ENCODE measurements around the gene NFIB. TPM values are rescaled to one million over a fixed set of nuclear protein-coding genes. Genes with fewer than 3 reads are reported as not detected.

Gene NFIB
- total and polyA plus RNA-seq, 2 donors (not counting 3 experiments of a cell fraction or from before 2014, with no cell fraction given): 26.4 to 174 TPM

- ChIA-PET CTCF (interaction anchor here (0.8 kb wide), 1 partner anchor 18 kb away, joined by 4 read pairs; no protein-coding TSS in a partner anchor), POLR2A (no interaction called here)
- no peak for FAIRE-seq
- Histone ChIP-seq H3K4me3 (replicated peaks in 1 of 3; ENCODE audit: insufficient read depth in 1 of 3, low read depth in 1 of 3, low read length in 3 of 3) (no peak overlapping the region), H3K4me2 (ENCODE audit: insufficient read depth, low read length) (no peak overlapping the region), H2AFZ (ENCODE audit: low read depth, low read length) (no peak overlapping the region), H3K4me1 (ENCODE audit: control insufficient read depth, extremely low read depth, insufficient read depth, low read length) (no peaks in the 10 kb centered on the region), H4K20me1 (replicated peaks; ENCODE audit: control insufficient read depth, extremely low read depth, insufficient read depth, low read length) (peaks cover 17% of the 10 kb centered on the region), H3K9me1 (replicated peaks; ENCODE audit: control insufficient read depth, extremely low read depth, insufficient read depth, low read length) (no peaks in the 10 kb centered on the region), H3K27me3 (ENCODE audit: control insufficient read depth in 2 of 2, insufficient read depth in 2 of 2, low read length in 2 of 2) (no peaks in the 10 kb centered on the region), H3K36me3 (ENCODE audit: control insufficient read depth in 2 of 2, extremely low read depth in 1 of 2, insufficient read depth in 2 of 2, low read length in 2 of 2) (no peaks in the 10 kb centered on the region), H3K79me2 (ENCODE audit: control insufficient read depth, insufficient read depth, low read length) (peaks cover 84% of the 10 kb centered on the region), H3K27ac (ENCODE audit: insufficient read depth, low read depth, low read length) (no peak overlapping the region), H3K9ac (replicated peaks; ENCODE audit: extremely low read depth, insufficient read depth, low read length) (no peak overlapping the region), H3K9me3 (replicated peaks; ENCODE audit: control insufficient read depth, insufficient read depth, low read length) (no peaks in the 10 kb centered on the region)
- dilution Hi-C loops (cut with MboI; ENCODE audit: extremely low pct_ligation_motif_present, low sequenced_read_pairs): no loop called here
- no peak for TF ChIP-seq MYC (IDR thresholded peaks at IDR 0.05; ENCODE audit: low read depth, low read length)
- no peak for TF ChIP-seq GATA2 (IDR thresholded peaks at IDR 0.05; ENCODE audit: insufficient read depth, insufficient read length, low read depth, low read length)
- TF ChIP-seq FOS (IDR thresholded peaks at IDR 0.05; ENCODE audit: borderline replicate concordance, insufficient read depth, low read length): no peak
- no peak for TF ChIP-seq CTCF (IDR thresholded peaks at IDR 0.05; ENCODE audit: extremely low read depth in 1 of 2, insufficient read depth in 1 of 2, low read depth in 1 of 2, low read length in 2 of 2)
- no peak for TF ChIP-seq POLR2AphosphoS5 (IDR thresholded peaks at IDR 0.05; ENCODE audit: insufficient read depth, low read depth, low read length)
- no peak for TF ChIP-seq EZH2 (IDR thresholded peaks at IDR 0.05; ENCODE audit: borderline replicate concordance, low read depth, low read length, severe bottlenecking)
- TF ChIP-seq POLR2A (IDR thresholded peaks at IDR 0.05; ENCODE audit: low read depth, low read length): no peak
- TF ChIP-seq JUN (IDR thresholded peaks at IDR 0.05; ENCODE audit: borderline replicate concordance, insufficient read depth, insufficient read length, low read depth): no peak
- no peak for TF ChIP-seq MAX (IDR thresholded peaks at IDR 0.05; ENCODE audit: insufficient read depth, insufficient read length)
- no peak for DNase-seq (ENCODE audit: low read depth, low spot score)
- intact Hi-C loops (cut with micrococcal nuclease): no loop called here
- no TSS peak for BruUV-seq (replicated peaks)
These were observed 24.0 kb downstream of the NFIB start for GRCh38 chr9:14289916-14290315.

Measured in endothelial cell of umbilical vein (primary cell).